OCI-LY7 (cell line): ENCODE data around the gene SNRK.

Experiments
- CTCF ChIP-seq: fragments of 200-600 bp; sonication (generic); conservative IDR thresholded peaks from 2 replicates; pipeline ENCODE4 v1.5.1; 2014; ENCODE audit warnings: mild to moderate bottlenecking, antibody characterized with exemption, low read length, moderate library complexity, mixed read lengths
- EZH2phosphoT487 ChIP-seq: fragments of 200-600 bp; sonication (generic); IDR thresholded peaks from 2 replicates; pipeline ENCODE4 v1.6.1; 2018; ENCODE audit warnings: low read depth, borderline replicate concordance, mild to moderate bottlenecking, mixed run types, antibody characterized with exemption, low read length, moderate library complexity, mixed read lengths

- TF ChIP-seq CTCF (no peak), EZH2phosphoT487 (no peak)
Observed at GRCh38 chr3:43262194-43262593, 24.1 kb upstream of the SNRK start.
